Sigmoid colon (tissue), 7 donors: ENCODE data around the gene KIF6. TPM values are rescaled to one million over a fixed set of nuclear protein-coding genes. Genes with fewer than 3 reads are reported as not detected.
A peak's percentile ranks its signal among the peaks of the same experiment; 100 is the strongest.

ENCODE experiments used
- DNase-seq: peaks from one replicate; pipeline ENCODE4 v3.0.0-alpha.2; 2019
- H3K27ac ChIP-seq, 4 donors: fragments of 200-600 bp; sonication (generic); one replicate each; pipeline ENCODE4 v1.5.1; 2016 to 2019; ENCODE audit warnings: mild to moderate bottlenecking in 1 of 4
- H3K27me3 ChIP-seq, 3 donors: fragments of 200-600 bp; sonication (generic); one replicate each; pipeline ENCODE4 v1.5.1; 2019; ENCODE audit warnings: mild to moderate bottlenecking in 1 of 3
- H3K36me3 ChIP-seq, 4 donors: fragments of 200-600 bp; sonication (generic); one replicate each; pipeline ENCODE4 v1.5.1; 2016 to 2019
- H3K4me1 ChIP-seq, 4 donors: fragments of 200-600 bp; sonication (generic); one replicate each; pipeline ENCODE4 v1.5.1; 2017 to 2019
- H3K4me3 ChIP-seq, 4 donors: fragments of 200-600 bp; sonication (generic); one replicate each; pipeline ENCODE4 v1.5.1; 2017 to 2019; ENCODE audit warnings: mild to moderate bottlenecking in 2 of 4, moderate library complexity in 1 of 4
- H3K9me3 ChIP-seq, 4 donors: fragments of 200-600 bp in 3 of 4; sonication (generic) in 3 of 4; one replicate each; pipeline versions ENCODE4 v1.5.1 to v1.6.1; 2013 to 2019
- CTCF ChIP-seq, 4 experiments: fragments of 450-650 bp in 3 of 4; fragments of 200-600 bp in 1 of 4; IDR thresholded peaks; one replicate each; pipeline ENCODE4 v1.5.1; 2016 to 2019; ENCODE audit warnings: antibody characterized with exemption in 4 of 4, mild to moderate bottlenecking in 3 of 4, moderate library complexity in 2 of 4
- EP300 ChIP-seq, 4 donors: sonication (generic); formaldehyde crosslinking; IDR thresholded peaks; one replicate each; pipeline ENCODE4 v1.6.1; 2017; ENCODE audit warnings: antibody characterized with exemption in 4 of 4
- POLR2A ChIP-seq, 2 donors: fragments of 450-650 bp; IDR thresholded peaks; one replicate each; pipeline ENCODE4 v1.6.1; 2016; ENCODE audit warnings: antibody characterized with exemption in 2 of 2, mild to moderate bottlenecking in 2 of 2, moderate library complexity in 2 of 2
- POLR2AphosphoS5 ChIP-seq, 4 donors: sonication (generic); formaldehyde crosslinking; IDR thresholded peaks; one replicate each; pipeline ENCODE4 v1.6.1; 2017; ENCODE audit warnings: antibody characterized with exemption in 4 of 4
- whole genome bisulfite sequencing, 2 donors: extraction: QIAGEN DNeasy Blood & Tissue Kit; methylation state at CpG; one replicate each; pipeline ENCODE4 v1.1.7; 2013; 5-methylcytosine and 5-hydroxymethylcytosine counted together
- intact Hi-C: fragments of 100-400 bp; cut with DNase I; formaldehyde crosslinking; loops from one replicate; pipeline ENCODE4 v1.15.1; 2023
- polyA plus RNA-seq, 3 donors: library from polyadenylated mRNA; stranded (reverse); fragments of 200-250 nt; gene quantifications; one replicate each; pipeline ENCODE4 v1.2.3, GENCODE V29; 2013
- total RNA-seq, 4 donors: library from RNA; depleted of rRNA; stranded (reverse); fragments of >200 nt; gene quantifications; one replicate each; pipeline ENCODE4 v1.1.0, GENCODE V29; 2016
- donor health status: healthy with polysubstance abuse.
- donor health status: Bipolar disorder and iron deficiency.
- donor health status: healthy.

KIF6 gene
- total and polyA plus RNA-seq, 7 donors: under 0.01 to 0.99 (median 0.36) TPM; not detected in 2

GRCh38 chr6:39421383-39422225 is 303.6 kb downstream of the KIF6 start:
- WGBS, 2 donors: 82 to 83% methylated on average over 11 of the region's 11 CpGs
- Histone ChIP-seq H3K4me1 (peaks cover 0 to 45% (median 33%) of the 10 kb centered on the region in 4 donors), H3K4me3 (no peak overlapping the region), H3K9me3 (no peaks in the 10 kb centered on the region), H3K27me3 (no peaks in the 10 kb centered on the region), H3K36me3 (no peaks in the 10 kb centered on the region), H3K27ac (peak overlapping the region; percentile 59 to 79 (median 76))
- intact Hi-C loops: no loop called here
- DNase-seq: no peak
- TF ChIP-seq POLR2A (IDR thresholded peaks at IDR 0.05) (no peak), POLR2AphosphoS5 (IDR thresholded peaks at IDR 0.05) (no peak)

GRCh38 chr6:39420300-39421265 is 304.6 kb downstream of the KIF6 start:
- WGBS, 2 donors: 24 to 72% methylated on average over 15 of the region's 15 CpGs
- H3K4me3 ChIP-seq: no peak overlapping the region
- H3K4me1 ChIP-seq: peaks cover 0 to 45% (median 34%) of the 10 kb centered on the region in 4 donors
- H3K27me3 ChIP-seq: no peaks in the 10 kb centered on the region
- intact Hi-C loops: no loop called here
- no peaks in the 10 kb centered on the region for H3K9me3 ChIP-seq
- H3K36me3 ChIP-seq: no peaks in the 10 kb centered on the region
- DNase-seq: peak; percentile 87
- H3K27ac ChIP-seq: peak overlapping the region; percentile 59 to 79 (median 76)
- no peak for TF ChIP-seq POLR2A (IDR thresholded peaks at IDR 0.05)
- TF ChIP-seq EP300 (IDR thresholded peaks at IDR 0.05): peak; percentile 28 to 83 (median 58)
- TF ChIP-seq POLR2AphosphoS5 (IDR thresholded peaks at IDR 0.05): peak; percentile 54 to 73 (median 70)

- peak overlapping the region; percentile 59 to 79 (median 76) for H3K27ac ChIP-seq
- no peaks in the 10 kb centered on the region for H3K9me3 ChIP-seq
- H3K4me1 ChIP-seq: peaks cover 0 to 48% (median 35%) of the 10 kb centered on the region in 4 donors
- intact Hi-C loops: no loop called here
- no peaks in the 10 kb centered on the region for H3K27me3 ChIP-seq
- no peak for DNase-seq
- TF ChIP-seq POLR2A (IDR thresholded peaks at IDR 0.05) (no peak), CTCF (IDR thresholded peaks at IDR 0.05) (no peak), EP300 (IDR thresholded peaks at IDR 0.05) (no peak), POLR2AphosphoS5 (IDR thresholded peaks at IDR 0.05) (no peak)
- H3K36me3 ChIP-seq: no peaks in the 10 kb centered on the region
- 83 to 89% methylated on average over 3 of the region's 3 CpGs for WGBS, 2 donors
- no peak overlapping the region for H3K4me3 ChIP-seq
These were observed 305.6 kb downstream of the KIF6 start for GRCh38 chr6:39419607-39420006.

GRCh38 chr6:39417440-39417839 is 307.8 kb downstream of the KIF6 start:
- TF ChIP-seq POLR2A (IDR thresholded peaks at IDR 0.05): no peak
- TF ChIP-seq EP300 (IDR thresholded peaks at IDR 0.05): no peak
- TF ChIP-seq CTCF (IDR thresholded peaks at IDR 0.05): no peak
- no peak for TF ChIP-seq POLR2AphosphoS5 (IDR thresholded peaks at IDR 0.05)
- H3K9me3 ChIP-seq: no peaks in the 10 kb centered on the region
- peaks cover 0 to 48% (median 35%) of the 10 kb centered on the region in 4 donors for H3K4me1 ChIP-seq
- H3K27me3 ChIP-seq: no peaks in the 10 kb centered on the region
- intact Hi-C loops: no loop called here
- peak overlapping the region in 1 of 4 donors; percentile 71 for H3K27ac ChIP-seq
- no peak overlapping the region for H3K4me3 ChIP-seq
- 62 to 82% methylated on average over 2 of the region's 2 CpGs for WGBS, 2 donors
- H3K36me3 ChIP-seq: no peaks in the 10 kb centered on the region
- DNase-seq: no peak

GRCh38 chr6:39416728-39417127 is 308.5 kb downstream of the KIF6 start:
- no peak overlapping the region for H3K4me3 ChIP-seq
- no peaks in the 10 kb centered on the region for H3K9me3 ChIP-seq
- no peaks in the 10 kb centered on the region for H3K36me3 ChIP-seq
- TF ChIP-seq EP300 (IDR thresholded peaks at IDR 0.05) (no peak), POLR2AphosphoS5 (IDR thresholded peaks at IDR 0.05) (no peak), POLR2A (IDR thresholded peaks at IDR 0.05) (no peak), CTCF (IDR thresholded peaks at IDR 0.05) (no peak)
- WGBS, 2 donors: 57 to 73% methylated on average over 4 of the region's 4 CpGs
- H3K27ac ChIP-seq: peak overlapping the region in 3 of 4 donors; percentile 46 to 74 (median 71)
- peaks cover 0 to 41% (median 32%) of the 10 kb centered on the region in 4 donors for H3K4me1 ChIP-seq
- DNase-seq: no peak
- no peaks in the 10 kb centered on the region for H3K27me3 ChIP-seq
- intact Hi-C loops: no loop called here
